ENCODE measurements around the gene RMI1.
"Not testable (repeated sequence)": the region's sequence is repeated elsewhere in the genome, so short reads cannot be mapped to it uniquely, and the experiment has no call there.

RMI1 gene

DNA sequence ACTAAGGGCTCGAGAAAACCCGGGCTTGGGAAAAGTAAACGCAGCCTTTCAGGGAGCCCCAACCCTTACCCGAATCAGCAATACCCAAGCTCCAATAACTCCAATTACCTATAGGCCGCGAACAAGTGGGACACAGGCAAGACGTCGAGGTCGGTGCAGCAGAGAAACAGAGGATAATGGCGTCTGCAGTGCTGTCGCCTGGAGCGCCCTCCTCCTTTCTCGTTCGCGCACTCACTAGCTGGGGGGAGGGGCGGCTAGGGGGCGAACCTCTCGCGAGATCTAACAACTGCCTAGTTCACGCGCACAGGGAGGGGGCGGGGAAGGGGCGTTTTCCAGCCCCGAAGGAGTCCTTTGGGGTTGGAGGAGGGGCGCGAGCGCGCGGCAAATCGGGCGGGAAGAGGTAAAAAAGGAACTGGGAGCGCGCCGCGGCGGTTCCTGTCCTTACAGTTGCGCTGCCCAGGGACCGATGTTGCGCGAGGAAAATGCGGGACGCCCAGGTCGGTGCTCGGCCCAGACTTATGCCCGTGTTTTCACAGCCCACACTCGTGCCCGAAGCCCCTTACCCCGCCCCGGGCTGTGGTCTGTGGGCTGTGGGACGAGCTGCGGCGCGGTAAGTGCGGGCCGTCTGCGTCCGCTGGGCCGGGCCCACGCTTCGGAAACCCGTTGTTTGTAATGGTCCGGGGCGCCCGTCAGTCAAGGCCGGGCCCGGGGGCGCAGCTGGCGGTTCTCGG, at the start of gene RMI1:
Gene RMI1, plus strand, starts transcription at position 411 of the 731 bp plus-strand sequence. CDS start 20,182 bp downstream, outside the sequence.
- DNase-seq (ENCODE audit: low spot score), result peak; percentile 99

GRCh38 chr9:83930881-83931280, 49.7 kb upstream of the RMI1 start:
- no peak for DNase-seq (ENCODE audit: low spot score)

DNA sequence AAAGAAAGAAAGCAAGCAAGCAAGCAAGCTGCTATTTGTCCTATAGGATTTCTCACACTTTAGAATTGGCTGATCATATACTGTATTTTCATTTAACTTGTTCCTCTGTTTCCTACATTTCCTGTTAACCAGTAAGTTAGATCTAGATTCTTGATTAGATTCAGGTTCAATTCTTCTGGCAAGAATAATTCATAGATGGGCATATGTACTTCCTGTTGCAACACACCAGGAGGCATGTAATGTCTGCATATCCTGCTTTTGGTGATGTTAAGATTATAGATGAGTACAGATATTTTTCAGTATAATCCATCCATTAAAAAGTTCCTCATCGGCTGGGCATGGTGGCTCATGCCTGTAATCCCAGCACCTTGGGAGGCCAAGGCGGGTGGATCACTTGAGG, 48.6 kb upstream of the RMI1 start:
- DNase-seq (ENCODE audit: low spot score), result no peak

- DNase-seq (ENCODE audit: low spot score), result no peak
Observed at GRCh38 chr9:83932851-83933250, 47.8 kb upstream of the RMI1 start.

DNA sequence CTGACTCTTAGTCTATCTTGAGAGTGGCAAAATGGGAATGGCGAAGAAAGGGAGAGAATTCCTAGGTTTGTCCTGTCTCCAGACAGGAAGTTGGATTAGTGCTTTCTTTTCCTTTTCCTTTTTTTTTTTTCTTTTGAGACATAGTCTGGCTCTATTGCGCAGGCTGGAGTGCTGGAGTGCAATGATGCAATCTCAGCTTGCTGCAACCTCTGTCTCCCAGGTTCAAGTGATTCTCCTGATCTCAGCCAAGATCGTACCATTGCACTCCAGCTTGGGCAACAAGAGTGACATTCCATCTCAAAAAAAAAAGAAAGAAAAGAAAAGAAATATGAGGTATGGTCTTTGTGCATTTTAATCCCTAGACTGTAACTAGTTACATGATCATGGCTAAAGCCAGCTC, 46.8 kb upstream of the RMI1 start:
- no peak for DNase-seq (ENCODE audit: low spot score)

DNA sequence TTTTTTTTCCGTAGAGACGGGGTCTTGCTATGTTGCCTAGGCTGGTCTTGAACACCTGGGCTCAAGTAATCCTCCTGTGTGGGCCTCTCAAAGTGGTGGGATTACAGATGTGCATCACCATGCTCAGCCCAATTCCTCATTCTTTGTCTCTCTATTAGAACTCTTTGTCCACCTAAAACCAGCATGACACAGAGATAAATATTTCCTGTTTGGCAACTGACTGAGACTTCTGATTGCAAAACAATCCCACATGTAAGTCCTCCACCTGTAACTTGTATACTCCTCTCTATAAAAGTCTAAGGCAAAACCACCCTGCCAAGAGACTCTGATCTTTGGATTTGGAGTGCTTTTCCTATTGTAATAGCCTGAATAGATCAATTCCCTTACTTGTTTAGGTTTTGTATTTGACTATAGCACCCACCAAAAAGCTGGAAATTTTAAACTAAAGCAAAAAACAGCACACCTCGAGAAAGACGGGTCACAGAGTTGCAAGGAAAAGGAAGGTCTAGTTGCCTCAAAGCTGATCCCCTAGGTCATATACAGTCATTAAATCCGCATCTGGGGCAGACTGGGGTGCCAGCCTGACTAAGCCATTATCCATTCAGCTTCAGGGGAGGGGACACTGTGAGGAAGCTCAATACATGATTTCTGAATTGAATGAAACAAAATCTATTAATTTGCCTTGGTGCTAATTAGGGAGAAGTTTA, 45.9 kb upstream of the RMI1 start:
- DNase-seq (ENCODE audit: low spot score), result no peak

DNA sequence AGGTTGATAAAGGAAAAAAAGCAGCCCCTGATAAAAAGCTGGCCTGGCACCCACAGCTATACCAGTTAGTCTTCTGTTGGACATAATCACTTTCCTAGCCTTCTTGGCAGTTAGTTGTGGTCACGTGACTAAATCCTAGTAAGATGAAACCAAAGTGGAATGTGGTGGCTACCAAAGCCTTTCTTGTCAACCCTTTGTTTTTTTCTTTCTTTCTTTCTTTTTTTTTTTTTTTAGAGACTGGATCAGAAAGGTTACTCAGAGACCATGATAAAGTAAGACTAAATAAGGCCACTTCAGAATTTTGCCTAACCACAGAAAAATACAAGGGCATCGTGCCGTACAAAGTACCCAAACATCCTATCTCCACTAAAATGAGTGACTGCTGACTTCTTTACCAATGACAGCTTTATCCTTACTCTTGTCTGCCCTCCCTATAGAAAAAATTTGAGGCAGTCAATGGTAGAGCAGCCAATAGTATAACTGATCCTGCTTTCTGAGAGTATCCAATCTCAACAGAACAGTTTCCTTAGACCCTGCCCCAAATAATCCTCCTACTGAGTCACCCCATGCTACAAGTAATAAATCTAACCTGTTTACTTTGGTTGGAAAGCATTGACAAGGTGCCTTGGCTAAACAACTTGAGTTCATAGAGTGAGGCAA, 45.2 kb upstream of the RMI1 start:
- no peak for DNase-seq (ENCODE audit: low spot score)

DNA sequence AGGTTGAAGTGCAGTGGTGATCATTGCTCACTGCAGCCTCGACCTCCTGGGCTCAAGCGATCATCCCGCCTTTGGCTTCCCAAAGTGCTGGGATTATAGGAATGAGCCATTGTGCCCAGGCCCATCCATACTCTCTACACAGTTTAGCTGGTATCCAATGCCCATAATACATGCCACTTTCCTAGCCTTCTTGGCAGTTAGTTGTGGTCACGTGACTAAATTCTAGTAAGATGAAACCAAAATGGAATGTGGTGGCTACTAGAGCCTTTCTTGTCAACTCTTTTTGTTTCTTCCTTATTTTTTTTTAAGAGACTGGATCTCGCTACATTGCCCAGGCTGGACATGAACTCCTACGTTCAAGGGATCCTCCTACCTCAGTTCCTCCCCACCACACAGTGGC, 44.1 kb upstream of the RMI1 start:
- DNase-seq (ENCODE audit: low spot score), result no peak

- peak; percentile 72 for DNase-seq (ENCODE audit: low spot score)
Observed at GRCh38 chr9:83937861-83938455, 42.6 kb upstream of the RMI1 start.

DNA sequence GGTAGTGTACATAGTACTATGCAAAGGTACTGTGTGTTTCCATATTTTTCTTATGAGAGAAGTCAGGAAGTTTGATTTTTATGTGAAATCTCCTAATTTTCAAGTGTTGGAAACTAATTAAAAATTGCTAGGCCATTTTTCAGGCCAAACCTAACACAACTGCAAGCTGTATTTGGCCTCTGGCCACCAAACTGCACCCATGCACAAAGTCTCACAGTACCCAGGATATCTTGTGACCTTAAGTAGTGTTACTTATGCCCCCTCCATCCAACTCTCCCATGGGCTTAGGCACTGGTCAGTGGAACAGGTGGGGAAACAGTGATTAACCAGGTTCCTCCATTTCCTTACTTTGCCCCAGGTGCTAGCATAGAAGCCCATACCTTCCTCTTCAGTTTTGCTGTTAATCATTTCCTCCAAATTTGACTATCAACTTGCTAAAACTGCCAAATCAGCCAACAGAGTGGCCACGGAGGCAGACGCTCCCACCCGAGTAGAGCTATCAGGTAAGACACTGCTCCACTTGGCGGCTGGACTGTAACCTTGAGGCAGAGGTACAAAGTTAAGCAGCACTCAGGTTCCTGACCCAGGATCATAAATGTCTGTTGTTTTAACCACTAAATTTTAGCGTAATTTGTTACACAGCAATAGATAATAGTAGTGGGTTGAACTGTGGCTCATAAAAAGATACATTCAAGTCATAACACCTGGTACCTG, 39.9 kb upstream of the RMI1 start:
- no peak for DNase-seq (ENCODE audit: low spot score)

DNA sequence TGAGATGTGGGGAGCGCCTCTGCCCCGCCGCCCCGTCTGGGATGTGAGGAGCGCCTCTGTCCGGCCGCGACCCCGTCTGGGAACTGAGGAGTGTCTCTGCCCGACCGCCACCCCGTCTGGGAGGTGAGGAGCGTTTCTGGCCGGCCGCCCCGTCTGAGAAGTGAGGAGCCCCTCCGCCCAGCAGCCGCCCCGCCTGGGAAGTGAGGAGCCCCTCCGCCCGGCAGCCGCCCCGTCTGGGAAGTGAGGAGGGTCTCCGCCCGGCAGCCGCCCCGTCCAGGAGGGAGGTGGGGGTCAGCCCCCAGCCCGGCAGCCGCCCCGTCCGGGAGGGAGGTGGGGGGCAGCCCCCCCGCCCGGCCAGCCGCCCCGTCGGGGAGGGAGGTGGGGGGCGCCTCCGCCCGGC, 32.5 kb upstream of the RMI1 start:
- DNase-seq (ENCODE audit: low spot score), result not testable (repeated sequence)

DNA sequence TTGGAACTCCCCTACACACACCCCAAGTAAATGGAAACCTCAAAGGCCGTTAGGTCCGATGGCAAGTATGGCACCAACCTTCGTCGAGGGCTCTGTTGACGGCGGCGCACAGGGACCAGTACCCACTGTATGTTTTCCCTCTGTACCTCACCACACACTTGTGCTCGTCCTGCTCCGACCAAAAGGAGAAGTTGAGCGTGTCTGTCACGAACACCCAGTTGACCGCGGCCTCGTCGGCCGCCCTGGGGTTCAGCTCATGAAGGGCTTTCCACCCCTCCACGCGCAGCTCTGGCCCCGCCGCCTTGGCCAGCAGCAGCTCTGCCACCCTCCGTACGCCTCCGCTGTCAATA, 24.5 kb upstream of the RMI1 start:
- no peak for DNase-seq (ENCODE audit: low spot score)

- peak; percentile 63 for DNase-seq (ENCODE audit: low spot score)
Observed at GRCh38 chr9:83956436-83957247, 24.0 kb upstream of the RMI1 start.

- no peak for DNase-seq (ENCODE audit: low spot score)
Observed at GRCh38 chr9:83957248-83957513, 23.4 kb upstream of the RMI1 start.

GRCh38 chr9:83959061-83959460, 21.5 kb upstream of the RMI1 start:
- DNase-seq (ENCODE audit: low spot score), result no peak

DNA sequence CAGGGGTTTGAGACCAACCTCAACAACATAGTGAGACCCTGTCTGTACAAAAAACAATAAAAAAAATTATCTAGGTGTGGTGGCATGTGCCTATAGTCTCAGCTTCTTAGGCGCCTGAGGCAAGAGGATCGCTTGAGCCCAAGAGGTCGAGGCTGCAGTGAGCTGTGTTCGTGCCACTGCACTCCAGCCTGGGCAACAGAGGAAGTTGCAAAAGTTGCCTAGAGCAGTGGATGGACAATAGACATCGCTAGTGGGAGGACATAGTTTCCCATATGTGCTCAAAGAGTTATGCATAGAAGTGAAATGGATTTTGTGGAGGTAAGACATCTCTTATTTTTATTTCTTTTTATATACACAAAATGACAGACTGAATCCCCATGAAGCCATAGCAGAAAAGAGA, 19.6 kb upstream of the RMI1 start:
- DNase-seq (ENCODE audit: low spot score), result no peak

GRCh38 chr9:83962165-83962564, 18.4 kb upstream of the RMI1 start:
- DNase-seq (ENCODE audit: low spot score), result no peak

DNA sequence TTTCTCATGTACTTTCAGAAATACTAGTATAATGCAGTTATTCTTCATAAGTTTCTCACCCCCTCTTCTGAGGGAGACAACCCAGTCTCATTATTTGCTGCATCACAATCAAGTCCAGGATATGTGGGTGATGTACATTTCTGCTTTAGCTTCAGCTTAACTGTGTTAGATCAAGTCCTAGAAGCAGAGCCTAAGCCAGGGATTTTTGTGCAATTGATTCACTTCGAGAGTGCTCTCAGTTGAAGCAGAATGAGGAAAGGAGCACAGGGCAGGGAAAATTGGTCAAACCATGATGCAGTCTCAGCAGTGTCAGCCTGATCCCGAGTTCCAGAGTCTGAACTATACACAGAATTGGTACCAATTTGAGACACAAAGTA, 15.6 kb upstream of the RMI1 start:
- DNase-seq (ENCODE audit: low spot score), result no peak

DNA sequence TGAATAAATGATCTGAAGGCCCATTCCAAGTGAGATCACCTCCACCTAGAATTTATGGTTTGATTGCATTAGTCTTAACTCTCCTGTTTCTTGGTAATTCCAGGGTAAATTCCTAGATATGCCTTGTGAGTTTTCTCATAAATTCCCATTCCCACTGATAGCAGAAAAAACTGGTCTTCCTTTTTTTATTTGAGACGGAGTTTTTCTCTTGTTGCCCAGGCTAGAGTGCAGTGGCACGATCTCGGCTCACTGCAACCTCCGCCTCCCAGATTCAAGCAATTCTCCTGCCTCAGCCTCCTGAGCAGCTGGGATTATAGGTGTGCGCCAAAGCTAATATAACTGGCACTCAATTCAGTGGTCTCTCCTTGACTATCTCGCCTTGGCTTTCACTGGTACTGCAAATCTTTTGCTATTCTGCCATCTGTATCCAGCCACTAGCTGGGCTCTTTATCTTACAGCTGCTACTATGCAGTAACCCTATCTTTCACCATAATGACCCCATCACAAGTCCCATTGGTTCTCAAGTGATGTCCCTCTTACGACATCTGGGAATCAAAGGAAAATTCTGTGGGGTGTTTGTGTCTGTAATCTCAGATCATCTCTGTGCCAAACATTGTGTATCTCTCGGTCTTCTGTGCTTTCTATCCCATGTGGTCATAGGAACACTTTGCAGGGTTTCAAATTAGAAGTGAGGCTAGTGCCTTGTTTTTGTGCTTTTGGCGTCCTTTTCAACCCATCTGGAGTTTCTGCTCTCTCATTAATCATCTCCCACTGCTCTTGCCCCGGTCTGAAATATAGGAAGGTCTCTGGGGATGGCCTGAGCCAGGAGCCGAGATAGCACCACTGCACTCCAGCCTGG, 15.0 kb upstream of the RMI1 start:
- DNase-seq (ENCODE audit: low spot score), result no peak

- no peak for DNase-seq (ENCODE audit: low spot score)
Observed at GRCh38 chr9:83966209-83966582, 14.4 kb upstream of the RMI1 start.

DNA sequence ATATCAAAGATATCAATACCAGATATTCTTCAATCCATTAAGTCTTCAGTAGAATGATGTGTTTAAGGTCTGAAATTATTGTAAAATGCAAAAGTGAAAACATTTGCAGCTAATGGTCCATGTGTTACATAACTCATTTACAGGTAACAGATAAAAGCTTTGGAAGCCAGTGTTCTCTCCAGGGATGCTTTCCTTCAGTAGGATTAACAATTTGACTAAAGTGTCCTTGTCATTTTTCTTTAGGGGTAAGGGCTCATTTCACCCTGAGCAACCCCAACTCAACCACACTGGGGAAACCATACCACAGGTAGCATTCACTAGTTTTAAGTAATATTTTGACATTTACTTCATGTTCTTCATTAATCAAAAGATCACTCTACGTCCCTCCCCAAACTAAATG, 13.5 kb upstream of the RMI1 start:
- DNase-seq (ENCODE audit: low spot score), result no peak
